GM03348 (cell line): ENCODE measurements around the gene SCN9A.
"Not testable (repeated sequence)": the region's sequence is repeated elsewhere in the genome, so short reads cannot be mapped to it uniquely, and the experiment has no call there.

Experiments
- DNase-seq: peaks from one replicate; pipeline ENCODE4 v3.0.0; 2012; ENCODE audit warnings: low spot score

The SCN9A gene

GRCh38 chr2:166240387-166241313 lies 135.1 kb downstream of the SCN9A start:
- no peak for DNase-seq

GRCh38 chr2:166239548-166239947 lies 136.2 kb downstream of the SCN9A start:
- peak; percentile 54 for DNase-seq

GRCh38 chr2:166238176-166238575 lies 137.6 kb downstream of the SCN9A start:
- DNase-seq, result no peak

GRCh38 chr2:166234112-166234846 lies 141.5 kb downstream of the SCN9A start:
- DNase-seq, result peak; percentile 53

- DNase-seq, result no peak
Measured at GRCh38 chr2:166233244-166233643, 142.5 kb downstream of the SCN9A start.

GRCh38 chr2:166230724-166231070 lies 145.0 kb downstream of the SCN9A start:
- DNase-seq, result no peak

- DNase-seq, result no peak
Measured at GRCh38 chr2:166230024-166230723, 145.6 kb downstream of the SCN9A start.

- no peak for DNase-seq
Measured at GRCh38 chr2:166229678-166230023, 146.1 kb downstream of the SCN9A start.

GRCh38 chr2:166224197-166224596 lies 151.5 kb downstream of the SCN9A start:
- no peak for DNase-seq

- no peak for DNase-seq
Measured at GRCh38 chr2:166223298-166223697, 152.4 kb downstream of the SCN9A start.

- no peak for DNase-seq
Measured at GRCh38 chr2:166211079-166211478, 164.7 kb downstream of the SCN9A start.

- not testable (repeated sequence) for DNase-seq
Measured at GRCh38 chr2:166209944-166210343, 165.8 kb downstream of the SCN9A start.

- DNase-seq, result not testable (repeated sequence)
Measured at GRCh38 chr2:166209367-166209766, 166.4 kb downstream of the SCN9A start.

- DNase-seq, result not testable (repeated sequence)
Measured at GRCh38 chr2:166206153-166206552, 169.6 kb downstream of the SCN9A start.

- DNase-seq, result no peak
Measured at GRCh38 chr2:166202778-166203177, 173.0 kb downstream of the SCN9A start.

- no peak for DNase-seq
Measured at GRCh38 chr2:166197446-166197845, 178.3 kb downstream of the SCN9A start.

GRCh38 chr2:166193407-166193806 lies 182.3 kb downstream of the SCN9A start:
- no peak for DNase-seq

GRCh38 chr2:166188084-166188483 lies 187.7 kb downstream of the SCN9A start:
- no peak for DNase-seq

GRCh38 chr2:166184789-166185188 lies 191.0 kb downstream of the SCN9A start:
- no peak for DNase-seq

GRCh38 chr2:166181813-166182154 lies 194.0 kb downstream of the SCN9A start:
- no peak for DNase-seq

GRCh38 chr2:166180951-166181812 lies 194.6 kb downstream of the SCN9A start:
- peak; percentile 64 for DNase-seq

GRCh38 chr2:166179201-166179600 lies 196.5 kb downstream of the SCN9A start:
- DNase-seq, result peak; percentile 27
